Suprapubic skin (tissue), 4 donors: ENCODE measurements around the gene MYO9A.

ENCODE experiments used
- CTCF ChIP-seq, 2 donors: fragments of 200-600 bp in 1 of 2; fragments of 450-650 bp in 1 of 2; sonication (generic) in 1 of 2; IDR thresholded peaks; one replicate each; pipeline ENCODE4 v1.5.1; 2016 to 2019; ENCODE audit warnings: antibody characterized with exemption in 2 of 2, mild to moderate bottlenecking in 1 of 2, moderate library complexity in 1 of 2
- POLR2A ChIP-seq, 2 donors: fragments of 450-650 bp; IDR thresholded peaks; one replicate each; pipeline ENCODE4 v1.6.1; 2017; ENCODE audit warnings: antibody characterized with exemption in 2 of 2, mild to moderate bottlenecking in 2 of 2, moderate library complexity in 2 of 2
- POLR2AphosphoS5 ChIP-seq, 3 donors: sonication (generic); formaldehyde crosslinking; IDR thresholded peaks; one replicate each; pipeline ENCODE4 v1.6.1; 2017; ENCODE audit warnings: antibody characterized with exemption in 3 of 3

GRCh38 chr15:71880276-71880675 lies 237.7 kb downstream of the MYO9A start:
- TF ChIP-seq CTCF (IDR thresholded peaks at IDR 0.05) (no peak), POLR2AphosphoS5 (IDR thresholded peaks at IDR 0.05) (no peak), POLR2A (IDR thresholded peaks at IDR 0.05) (no peak)
